Measurements from ENCODE around the gene INSL3.

INSL3 gene

GRCh38 chr19:17775991-17776803 is 45.1 kb downstream of the INSL3 start:
- H3K27ac ChIP-seq: peak overlapping the region in 8 of 11 experiments; percentile 1 to 48 (median 30); a peak in 8 of 22 replicates

GRCh38 chr19:17775245-17775927 is 45.9 kb downstream of the INSL3 start:
- H3K36me3 ChIP-seq: peaks cover 44 to 79% (median 63%) of the 10 kb centered on the region in 11 experiments

More at GRCh38 chr19:17775991-17776803, 45.1 kb downstream of the INSL3 start:
- no peaks in the 10 kb centered on the region for H3K9me3 ChIP-seq (replicated peaks in 1 of 11)
- no peaks in the 10 kb centered on the region for H3K27me3 ChIP-seq
- no peak for TF ChIP-seq Cebpa-rat (IDR thresholded peaks at IDR 0.05)
- peak overlapping the region in 9 of 11 experiments; percentile 26 to 58 (median 48); a peak in 14 of 22 replicates for H3K4me2 ChIP-seq
- peaks cover 0 to 62% (median 9%) of the 10 kb centered on the region in 11 experiments; a peak in 10 of 22 replicates for H4K20me1 ChIP-seq
- peaks cover 36 to 79% (median 60%) of the 10 kb centered on the region in 11 experiments for H3K36me3 ChIP-seq
- H3K4me1 ChIP-seq: peaks cover 20 to 34% (median 25%) of the 10 kb centered on the region in 10 experiments
- H3K4me3 ChIP-seq: no peak overlapping the region
- H3K9ac ChIP-seq: peak overlapping the region; percentile 11 to 44 (median 22); a peak in 13 of 22 replicates

DNA sequence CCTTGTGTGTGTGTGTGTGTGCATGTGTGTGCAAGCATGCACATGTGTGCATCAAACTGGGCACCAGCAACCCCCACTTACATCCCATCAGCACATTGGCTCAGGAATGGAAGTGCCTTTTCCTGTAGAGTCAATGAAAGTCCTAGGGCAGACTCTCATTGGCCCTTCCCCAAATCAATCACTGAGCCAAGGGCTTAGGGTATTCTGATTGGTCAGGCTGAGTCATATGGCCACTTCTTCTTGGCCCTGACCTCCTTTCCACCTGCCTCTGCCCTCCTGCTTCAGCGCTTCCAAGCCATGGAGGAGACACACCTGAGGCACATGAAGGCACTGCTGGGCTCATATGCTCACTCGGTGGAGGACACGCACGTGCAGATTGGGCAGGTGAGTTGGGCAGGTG is 49.1 kb downstream of the INSL3 start:
- no peak overlapping the region for H3K4me3 ChIP-seq
- H3K9ac ChIP-seq: no peak overlapping the region
- no peaks in the 10 kb centered on the region for H3K9me3 ChIP-seq (replicated peaks in 1 of 11)
- H3K27ac ChIP-seq: no peak overlapping the region
- no peaks in the 10 kb centered on the region for H3K27me3 ChIP-seq
- H4K20me1 ChIP-seq: peaks cover 0 to 46% (median 9%) of the 10 kb centered on the region in 11 experiments; a peak in 10 of 22 replicates
- H3K4me1 ChIP-seq: peaks cover 9 to 15% (median 12%) of the 10 kb centered on the region in 10 experiments; a peak in 17 of 20 replicates
- H3K36me3 ChIP-seq: peaks cover 68 to 98% (median 86%) of the 10 kb centered on the region in 11 experiments
- no peak for TF ChIP-seq Cebpa-rat (IDR thresholded peaks at IDR 0.05)
- no peak overlapping the region for H3K4me2 ChIP-seq

More at GRCh38 chr19:17775245-17775927, 45.9 kb downstream of the INSL3 start:
- 0 out of 22 replicates have a peak overlapping the region, but pooled peaks of 2 of the 11 experiments have one; percentile 5 to 47 for H3K27ac ChIP-seq
- no peak for TF ChIP-seq Cebpa-rat (IDR thresholded peaks at IDR 0.05)
- peak overlapping the region in 2 of 11 experiments; percentile 33 to 37; a peak in 1 of 22 replicates for H3K9ac ChIP-seq
- H4K20me1 ChIP-seq: peaks cover 0 to 56% (median 9%) of the 10 kb centered on the region in 11 experiments; a peak in 10 of 22 replicates
- peaks cover 20 to 34% (median 25%) of the 10 kb centered on the region in 10 experiments for H3K4me1 ChIP-seq
- H3K9me3 ChIP-seq (replicated peaks in 1 of 11): no peaks in the 10 kb centered on the region
- H3K4me2 ChIP-seq: 0 out of 22 replicates have a peak overlapping the region, but pooled peaks of 1 of the 11 experiments have one; percentile 29
- no peaks in the 10 kb centered on the region for H3K27me3 ChIP-seq
- no peak overlapping the region for H3K4me3 ChIP-seq

DNA sequence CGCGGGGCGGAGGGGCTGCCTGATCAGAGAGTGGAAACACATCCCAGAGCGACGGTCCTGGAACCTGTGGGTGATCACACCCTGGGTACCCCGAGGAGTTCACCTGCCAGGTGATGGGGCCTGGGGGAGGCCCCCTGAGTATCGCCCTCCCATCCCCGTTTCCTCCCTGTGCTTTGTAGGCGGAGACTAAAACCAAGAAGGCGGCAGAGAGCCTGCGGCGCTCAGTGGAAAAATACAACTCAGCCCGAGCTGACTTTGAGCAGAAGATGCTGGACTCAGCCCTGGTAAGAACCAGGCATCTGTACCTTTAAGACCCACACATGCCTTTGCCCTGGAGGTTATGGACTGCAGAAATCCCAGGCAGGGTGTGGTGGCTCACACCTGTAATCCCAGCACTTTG is 50.7 kb downstream of the INSL3 start:
- no peak for TF ChIP-seq Cebpa-rat (IDR thresholded peaks at IDR 0.05)
- H3K4me2 ChIP-seq: no peak overlapping the region
- peaks cover 3 to 11% (median 7%) of the 10 kb centered on the region in 10 experiments; a peak in 16 of 20 replicates for H3K4me1 ChIP-seq
- H3K27me3 ChIP-seq: no peaks in the 10 kb centered on the region
- peaks cover 0 to 36% (median 2%) of the 10 kb centered on the region in 11 experiments; a peak in 8 of 22 replicates for H4K20me1 ChIP-seq
- H3K9ac ChIP-seq: no peak overlapping the region; a peak in 1 of 22 replicates
- H3K27ac ChIP-seq: no peak overlapping the region
- no peak overlapping the region for H3K4me3 ChIP-seq
- no peaks in the 10 kb centered on the region for H3K9me3 ChIP-seq (replicated peaks in 1 of 11)
- H3K36me3 ChIP-seq: peaks cover 72 to 95% (median 83%) of the 10 kb centered on the region in 11 experiments

DNA sequence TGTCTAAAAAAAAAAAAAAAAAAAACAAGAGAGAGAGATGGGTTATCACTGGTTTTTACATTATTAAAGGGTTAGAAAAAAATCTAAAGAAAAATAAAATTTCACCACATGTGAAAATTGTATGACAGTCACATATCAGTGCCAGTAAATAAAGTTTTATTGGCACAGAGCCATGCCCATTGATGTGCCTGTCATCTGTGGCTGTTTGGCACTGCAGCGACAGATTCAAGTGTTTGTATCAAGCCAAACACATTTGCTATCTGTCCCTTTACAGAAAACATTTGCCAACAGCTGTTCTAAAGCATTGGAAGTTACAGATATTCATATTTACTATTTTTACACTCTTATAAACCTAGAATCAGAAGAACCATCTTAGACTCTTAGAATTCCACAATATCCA is 53.8 kb downstream of the INSL3 start:
- H3K4me1 ChIP-seq: peaks cover 5 to 34% (median 22%) of the 10 kb centered on the region in 10 experiments; a peak in 16 of 20 replicates
- H3K9me3 ChIP-seq (replicated peaks in 1 of 11): no peaks in the 10 kb centered on the region
- no peak overlapping the region for H3K4me2 ChIP-seq
- H4K20me1 ChIP-seq: peaks cover 0 to 6% (median 0%) of the 10 kb centered on the region in 11 experiments; a peak in 3 of 22 replicates
- H3K27me3 ChIP-seq: no peaks in the 10 kb centered on the region
- no peak for TF ChIP-seq Cebpa-rat (IDR thresholded peaks at IDR 0.05)
- no peak overlapping the region for H3K9ac ChIP-seq
- no peak overlapping the region for H3K27ac ChIP-seq
- no peak overlapping the region for H3K4me3 ChIP-seq
- peaks cover 78 to 95% (median 88%) of the 10 kb centered on the region in 11 experiments for H3K36me3 ChIP-seq

GRCh38 chr19:17766543-17767131 is 54.7 kb downstream of the INSL3 start:
- Histone ChIP-seq H3K9ac (peak overlapping the region in 4 of 11 experiments; percentile 17 to 51 (median 30); a peak in 7 of 22 replicates), H3K4me2 (peak overlapping the region in 8 of 11 experiments; percentile 10 to 75 (median 57); a peak in 12 of 22 replicates)

More at GRCh38 chr19:17766543-17767131, 54.7 kb downstream of the INSL3 start:
- Histone ChIP-seq H3K27ac (peak overlapping the region in 9 of 11 experiments; percentile 28 to 63 (median 40); a peak in 12 of 22 replicates), H3K4me1 (peaks cover 5 to 34% (median 22%) of the 10 kb centered on the region in 10 experiments; a peak in 16 of 20 replicates), H3K9me3 (replicated peaks in 1 of 11) (no peaks in the 10 kb centered on the region), H4K20me1 (peaks cover 0 to 5% (median 0%) of the 10 kb centered on the region in 11 experiments; a peak in 3 of 22 replicates), H3K27me3 (no peaks in the 10 kb centered on the region), H3K36me3 (peaks cover 71 to 95% (median 87%) of the 10 kb centered on the region in 11 experiments), H3K4me3 (no peak overlapping the region)
- TF ChIP-seq Cebpa-rat (IDR thresholded peaks at IDR 0.05): no peak
